Activated CD4-positive, CD25-positive, alpha-beta regulatory T cell (primary cell): ENCODE measurements around the gene RFX2.

Experiments
- DNase-seq, 4 experiments: peaks; one replicate each; lab custom pipeline; 2025; lab: John Stamatoyannopoulos, UW

The RFX2 gene

GRCh38 chr19:5955636-5955935 lies 154.7 kb downstream of the RFX2 start:
- DNase-seq, result no peak

- no peak for DNase-seq
These were observed 156.0 kb downstream of the RFX2 start for GRCh38 chr19:5954293-5954692.

DNA sequence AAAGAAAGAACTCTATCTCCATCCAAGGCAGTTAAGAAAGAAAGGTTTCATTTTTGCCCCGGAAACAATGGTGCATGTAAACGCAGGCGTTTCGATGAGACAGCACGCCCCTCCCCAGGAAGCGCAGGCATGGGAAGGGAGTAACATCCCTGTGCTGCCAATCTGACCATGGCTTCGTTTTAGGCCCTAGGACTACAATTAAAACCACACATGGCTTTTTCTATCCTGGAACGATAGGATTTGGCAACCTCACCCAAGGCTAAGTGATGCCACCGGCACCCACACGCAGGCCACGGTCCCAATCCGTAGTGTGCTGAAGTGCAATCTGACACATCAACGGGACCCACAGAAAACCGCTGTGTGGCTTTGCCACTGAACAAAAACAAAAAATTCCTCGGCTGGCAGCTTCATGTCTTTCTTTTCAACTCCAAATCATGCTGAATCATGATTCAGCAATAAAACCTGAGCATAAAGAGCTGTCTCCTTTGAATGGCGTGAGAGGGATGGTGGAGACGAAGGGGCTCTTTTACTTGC lies 156.6 kb downstream of the RFX2 start:
- no peak for DNase-seq

- DNase-seq, result no peak
These were observed 157.2 kb downstream of the RFX2 start for GRCh38 chr19:5953030-5953589.

DNA sequence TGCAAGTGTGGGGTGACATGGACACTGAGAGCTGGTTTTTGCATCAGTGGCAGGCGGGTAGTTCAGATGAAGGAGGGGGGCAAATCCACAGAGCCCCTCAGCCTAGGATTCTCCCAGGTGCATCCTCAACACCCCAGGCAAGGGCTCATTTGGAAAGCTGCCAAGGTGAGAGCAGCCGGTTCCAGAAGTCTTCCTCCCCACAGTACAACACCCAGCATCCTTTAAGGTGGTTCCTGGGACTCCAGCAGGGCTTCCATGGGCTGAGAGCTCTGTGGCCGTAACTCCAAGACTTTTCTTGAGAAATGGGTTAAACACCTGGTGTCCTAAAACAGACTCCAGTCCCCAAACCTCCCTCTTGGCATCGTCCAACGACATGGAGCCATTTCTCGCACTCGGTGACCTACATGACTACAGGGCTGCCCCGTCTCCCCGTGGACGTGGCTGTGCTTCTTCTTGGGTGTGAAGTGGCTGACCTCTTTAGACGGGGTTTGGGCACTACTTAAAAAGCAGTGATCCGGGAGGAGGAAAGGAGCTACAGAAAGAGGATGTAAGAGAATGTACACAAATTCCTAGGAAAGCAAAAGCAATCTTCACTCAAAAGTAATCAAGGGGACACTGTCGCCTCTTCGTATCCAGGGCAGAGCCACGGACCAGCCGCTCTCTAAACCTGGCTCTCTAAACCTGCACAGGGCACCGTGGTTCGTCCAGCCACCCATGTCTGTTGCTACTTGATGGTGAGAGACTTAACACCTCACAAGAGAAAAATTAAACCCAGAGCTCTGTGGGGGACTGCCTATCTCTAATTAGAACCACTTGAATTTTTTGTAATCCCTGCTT lies 157.9 kb downstream of the RFX2 start:
- DNase-seq, result no peak

DNA sequence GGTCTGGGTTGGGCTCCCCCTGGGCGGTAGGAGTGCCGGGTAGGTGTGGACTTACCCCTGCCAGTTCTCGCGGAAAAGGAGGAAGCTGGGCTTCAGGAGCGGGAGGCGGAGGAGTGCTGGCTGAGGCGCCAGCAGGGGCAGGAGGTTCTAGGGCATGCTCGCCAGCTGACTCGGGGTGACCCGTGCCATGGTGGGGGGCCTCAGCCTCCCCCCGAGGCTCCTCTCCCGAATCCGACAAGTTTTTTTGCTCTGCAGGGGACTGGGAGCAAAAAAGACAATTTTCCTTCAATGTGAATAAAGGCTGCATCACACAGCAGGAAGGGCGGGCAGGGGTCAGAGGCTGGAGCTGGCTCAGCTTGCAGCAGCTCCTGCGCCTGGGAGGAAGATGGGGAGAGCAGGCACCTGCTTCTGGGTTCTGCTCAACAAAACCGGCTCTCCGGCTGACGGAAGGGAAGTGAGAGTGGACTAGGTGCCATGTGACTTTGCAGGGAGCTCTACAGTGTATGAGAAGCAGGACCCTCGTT lies 158.9 kb downstream of the RFX2 start:
- DNase-seq, result no peak

DNA sequence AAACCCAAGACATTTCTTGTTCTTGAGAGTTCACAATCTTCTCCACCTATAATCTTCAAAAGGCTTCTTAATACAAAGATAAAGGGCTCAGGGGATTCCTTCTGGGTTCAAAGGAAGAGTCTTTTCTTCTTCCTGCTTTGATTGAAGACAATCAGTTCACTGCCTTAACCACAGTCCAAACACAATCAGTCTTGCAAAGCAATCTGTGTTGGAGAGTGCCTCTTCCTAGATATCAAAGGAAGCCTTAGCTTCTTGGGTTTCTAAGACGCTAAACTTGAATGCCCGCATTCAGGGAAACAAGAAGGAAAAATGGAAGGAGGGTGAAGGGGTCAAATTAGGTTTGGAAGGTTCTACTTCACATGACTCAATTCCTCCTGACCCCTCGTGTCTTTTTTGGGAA lies 159.6 kb downstream of the RFX2 start:
- DNase-seq, result no peak

- DNase-seq, result no peak
These were observed 160.5 kb downstream of the RFX2 start for GRCh38 chr19:5949792-5950305.

DNA sequence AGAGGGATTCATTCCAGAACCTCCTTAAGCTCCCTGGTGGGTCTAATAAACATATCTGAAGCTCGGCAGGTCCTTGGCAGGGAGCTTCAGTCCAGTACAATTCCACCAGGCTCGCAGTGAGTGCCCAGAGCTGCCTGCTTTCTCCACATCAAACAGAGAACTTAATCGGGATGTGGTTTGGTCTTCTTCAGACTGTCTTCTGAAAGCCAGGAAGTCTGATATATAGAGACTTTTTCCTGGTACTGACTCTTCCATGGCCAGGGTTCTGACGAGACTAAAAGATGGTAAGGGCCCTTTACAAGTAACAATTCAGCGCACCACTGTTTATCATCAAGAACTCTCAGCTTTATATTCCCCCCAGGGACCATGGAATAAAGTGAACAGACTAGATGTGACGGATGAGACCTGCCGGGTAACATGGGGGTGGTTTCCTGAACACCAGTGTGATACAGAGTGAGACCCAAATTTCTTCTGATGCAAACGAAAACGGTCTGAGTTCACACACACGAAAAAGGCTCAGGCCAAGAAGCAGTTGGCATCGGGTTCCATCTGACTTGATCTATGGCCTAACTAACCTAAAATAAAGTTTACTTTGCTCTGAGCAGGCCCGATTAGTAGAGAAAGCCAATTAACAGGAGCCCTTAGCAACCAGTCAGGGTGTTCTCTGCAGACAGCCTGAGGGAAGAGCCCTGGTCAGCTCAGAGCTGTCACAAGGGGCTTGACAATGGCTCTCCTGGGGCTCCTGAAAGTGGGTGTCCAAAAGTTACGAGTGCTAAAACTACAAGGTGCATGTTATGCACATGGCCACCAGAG lies 161.3 kb downstream of the RFX2 start:
- no peak for DNase-seq

GRCh38 chr19:5947435-5947834 lies 162.9 kb downstream of the RFX2 start:
- no peak for DNase-seq

GRCh38 chr19:5943623-5944022 lies 166.7 kb downstream of the RFX2 start:
- DNase-seq, result no peak
